Prostate gland (tissue), 2 donors: ENCODE data around the gene AHNAK. TPM values are rescaled to one million over a fixed set of nuclear protein-coding genes. Genes with fewer than 3 reads are reported as not detected.
"Not testable (repeated sequence)": the region's sequence is repeated elsewhere in the genome, so short reads cannot be mapped to it uniquely, and the experiment has no call there.

Source experiments
- DNase-seq: peaks from one replicate; pipeline ENCODE4 v3.0.0-alpha.2; 2019; ENCODE audit warnings: low spot score
- H3K27ac ChIP-seq, 2 donors: fragments of 200-600 bp; sonication (generic); 2 replicates each; pipeline ENCODE4 v1.5.1; 2017 to 2019
- H3K27me3 ChIP-seq: fragments of 200-600 bp; sonication (generic); replicated peaks from 2 replicates; pipeline ENCODE4 v1.5.1; 2019; ENCODE audit not compliant: insufficient read depth
- H3K36me3 ChIP-seq, 2 donors: fragments of 200-600 bp; sonication (generic); 1 replicate in 1 of 2; 2 replicates in 1 of 2; pipeline versions ENCODE4 v1.5.1 to v1.8.1; 2017 to 2019
- H3K4me1 ChIP-seq: fragments of 200-600 bp; sonication (generic); replicated peaks from 2 replicates; pipeline ENCODE4 v1.5.1; 2019
- H3K4me3 ChIP-seq, 2 donors: fragments of 200-600 bp; sonication (generic); 2 replicates each; pipeline ENCODE4 v1.5.1; 2017 to 2019
- H3K9me3 ChIP-seq: fragments of 200-600 bp; sonication (generic); 2 replicates; pipeline ENCODE4 v1.5.1; 2017
- CTCF ChIP-seq, 4 experiments: fragments of 200-600 bp in 2 of 4; fragments of 450-650 bp in 2 of 4; sonication (generic) in 2 of 4; IDR thresholded peaks; 1 replicate in 3 of 4; 2 replicates in 1 of 4; pipeline ENCODE4 v1.5.1; 2016 to 2019; ENCODE audit warnings: antibody characterized with exemption in 4 of 4, mild to moderate bottlenecking in 2 of 4, moderate library complexity in 2 of 4
- POLR2A ChIP-seq: fragments of 450-650 bp; IDR thresholded peaks from one replicate; pipeline ENCODE4 v1.6.1; 2016; ENCODE audit warnings: antibody characterized with exemption, mild to moderate bottlenecking
- POLR2AphosphoS5 ChIP-seq: sonication (generic); formaldehyde crosslinking; IDR thresholded peaks from one replicate; pipeline ENCODE4 v1.6.1; 2017; ENCODE audit warnings: antibody characterized with exemption
- WGBS: methylation state at CpG from one replicate; pipeline ENCODE4 v1.1.5; 2018; 5-methylcytosine and 5-hydroxymethylcytosine counted together
- intact Hi-C: fragments of 100-400 bp; cut with DNase I; formaldehyde crosslinking; loops from one replicate; pipeline ENCODE4 v1.14.2; 2022
- total RNA-seq, 2 donors: library from RNA; depleted of rRNA; stranded (reverse); fragments of >200 nt; gene quantifications; one replicate each; pipeline ENCODE4 v1.1.0, GENCODE V29; 2016

AHNAK gene
- total RNA-seq, 2 donors from 2014 or later: 367 to 434 TPM

GRCh38 chr11:62499944-62500649, 46.5 kb downstream of the AHNAK start:
- intact Hi-C loops: no loop called here
- Histone ChIP-seq H3K27ac (peak overlapping the region; percentile 61 to 70), H3K27me3 (no peaks in the 10 kb centered on the region), H3K36me3 (no peaks in the 10 kb centered on the region), H3K4me3 (no peak overlapping the region), H3K4me1 (peaks cover 9% of the 10 kb centered on the region), H3K9me3 (no peaks in the 10 kb centered on the region)
- peak; percentile 93 for DNase-seq
- peak in 2 of 4 experiments; percentile 7 to 23 for TF ChIP-seq CTCF (IDR thresholded peaks at IDR 0.05)
- peak; percentile 29 for TF ChIP-seq POLR2A
- peak; percentile 88 for TF ChIP-seq POLR2AphosphoS5
- 46% methylated on average over 12 of the region's 12 CpGs for WGBS

GRCh38 chr11:62499311-62499943, 47.2 kb downstream of the AHNAK start:
- H3K27ac ChIP-seq: peak overlapping the region; percentile 61 to 70
- H3K9me3 ChIP-seq, H3K4me1 ChIP-seq, H3K27me3 ChIP-seq, intact Hi-C loops, H3K36me3 ChIP-seq, H3K4me3 ChIP-seq: not testable (repeated sequence)
- peak; percentile 20 for DNase-seq
- WGBS: 70% methylated on average over 17 of the region's 17 CpGs

GRCh38 chr11:62498492-62499286, 47.9 kb downstream of the AHNAK start:
- Histone ChIP-seq H3K27ac (peak overlapping the region in 1 of 2 donors; percentile 61), H3K4me1 (peaks cover 9% of the 10 kb centered on the region), H3K36me3 (no peaks in the 10 kb centered on the region), H3K9me3 (no peaks in the 10 kb centered on the region), H3K27me3 (no peaks in the 10 kb centered on the region), H3K4me3 (no peak overlapping the region)
- intact Hi-C loops: no loop called here
- no peak for DNase-seq
- WGBS: 91% methylated on average over 9 of the region's 9 CpGs
- no peak for TF ChIP-seq POLR2A
- no peak for TF ChIP-seq CTCF (IDR thresholded peaks at IDR 0.05)

GRCh38 chr11:62498031-62498430, 48.6 kb downstream of the AHNAK start:
- no peaks in the 10 kb centered on the region for H3K9me3 ChIP-seq
- intact Hi-C loops: no loop called here
- H3K4me3 ChIP-seq: no peak overlapping the region
- no peak overlapping the region for H3K27ac ChIP-seq
- H3K4me1 ChIP-seq: peaks cover 9% of the 10 kb centered on the region
- DNase-seq: no peak
- TF ChIP-seq POLR2A (no peak), POLR2AphosphoS5 (no peak), CTCF (IDR thresholded peaks at IDR 0.05) (no peak)
- no peaks in the 10 kb centered on the region for H3K27me3 ChIP-seq
- 79% methylated on average over 4 of the region's 4 CpGs for WGBS
- H3K36me3 ChIP-seq: no peaks in the 10 kb centered on the region

GRCh38 chr11:62497132-62497801, 49.3 kb downstream of the AHNAK start:
- H3K27ac ChIP-seq: no peak overlapping the region
- no peak overlapping the region for H3K4me3 ChIP-seq
- WGBS: 87% methylated on average over 7 of the region's 7 CpGs
- intact Hi-C loops: no loop called here
- H3K27me3 ChIP-seq: no peaks in the 10 kb centered on the region
- H3K36me3 ChIP-seq: no peaks in the 10 kb centered on the region
- DNase-seq: peak; percentile 30
- H3K9me3 ChIP-seq: no peaks in the 10 kb centered on the region
- no peak for TF ChIP-seq POLR2A
- TF ChIP-seq CTCF (IDR thresholded peaks at IDR 0.05): peak in 3 of 4 experiments; percentile 37 to 63 (median 54)
- TF ChIP-seq POLR2AphosphoS5: peak; percentile 54
- peaks cover 9% of the 10 kb centered on the region for H3K4me1 ChIP-seq
